WTC11 (cell line): ENCODE data around the gene RFC2.

ENCODE experiments used
- CTCF ChIP-seq: fragments of 200-600 bp; IDR thresholded peaks from 2 replicates; pipeline ENCODE4 v1.8.0; 2022; ENCODE audit warnings: antibody characterized with exemption
- TP53 ChIP-seq: sonication (generic); formaldehyde crosslinking; IDR thresholded peaks from 2 replicates; pipeline ENCODE4 v1.8.1; 2023; ENCODE audit warnings: mild to moderate bottlenecking, missing genetic modification reagents
- ZNF425 ChIP-seq: fragments of 250-450 bp; sonication (Bioruptor Pico); conservative IDR thresholded peaks from 2 replicates; pipeline ENCODE4 v1.9.0; 2021; ENCODE audit warnings: mild to moderate bottlenecking
- ZNF671 ChIP-seq: fragments of 250-450 bp; sonication (Bioruptor Pico); IDR thresholded peaks from 2 replicates; pipeline ENCODE4 v1.8.0; 2021; ENCODE audit warnings: mild to moderate bottlenecking

GRCh38 chr7:74220229-74220628 is 34.0 kb downstream of the RFC2 start:
- TF ChIP-seq ZNF671 (CRISPR knock-in tag), result no peak
- TF ChIP-seq CTCF, result no peak
- no peak for TF ChIP-seq TP53 (CRISPR knock-in tag)
- no peak for TF ChIP-seq ZNF425 (CRISPR knock-in tag)
